GM19025 (cell line): Measurements from ENCODE around the gene MAP1LC3B.

Experiments used
- ATAC-seq: cut with Tn5 transposase; IDR thresholded peaks from one replicate; pipeline ENCODE4 v1.9.1; 2021; ENCODE audit warnings: mild to moderate bottlenecking, low read depth, moderate library complexity; ENCODE audit not compliant: unreplicated experiment

The MAP1LC3B gene

DNA sequence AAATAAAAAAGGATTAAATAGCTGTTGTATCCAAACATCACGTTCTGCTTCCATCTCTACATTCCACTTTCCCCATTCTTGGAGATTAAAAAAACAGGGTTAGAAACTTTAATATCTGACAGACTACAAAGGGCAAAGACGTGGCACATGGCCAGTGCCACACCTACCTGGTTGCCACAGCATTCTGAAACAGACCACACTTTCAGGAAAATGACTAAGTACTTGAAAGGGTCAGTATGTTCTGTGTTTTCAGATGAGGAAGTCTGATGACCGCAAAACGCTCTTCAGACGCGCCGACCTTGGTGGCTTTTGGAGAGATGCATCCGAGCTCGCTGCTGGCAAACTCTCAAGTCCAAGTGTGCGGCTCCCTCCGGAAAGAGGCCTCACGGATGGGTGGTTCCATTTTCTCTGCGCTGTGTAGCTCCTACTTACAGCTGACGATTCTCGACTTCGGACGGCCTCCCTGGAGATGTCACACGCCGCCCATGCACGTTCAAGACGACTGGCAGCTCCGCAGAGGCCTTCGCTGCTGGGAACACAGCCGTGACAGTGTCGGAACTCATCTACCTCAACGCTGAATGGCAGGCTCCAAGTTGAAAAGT lies 15.5 kb downstream of the MAP1LC3B start:
- no peak for ATAC-seq

- no peak for ATAC-seq
Measured at GRCh38 chr16:87409153-87409552, 17.0 kb downstream of the MAP1LC3B start.

- ATAC-seq, result no peak
Measured at GRCh38 chr16:87409781-87410180, 17.6 kb downstream of the MAP1LC3B start.

DNA sequence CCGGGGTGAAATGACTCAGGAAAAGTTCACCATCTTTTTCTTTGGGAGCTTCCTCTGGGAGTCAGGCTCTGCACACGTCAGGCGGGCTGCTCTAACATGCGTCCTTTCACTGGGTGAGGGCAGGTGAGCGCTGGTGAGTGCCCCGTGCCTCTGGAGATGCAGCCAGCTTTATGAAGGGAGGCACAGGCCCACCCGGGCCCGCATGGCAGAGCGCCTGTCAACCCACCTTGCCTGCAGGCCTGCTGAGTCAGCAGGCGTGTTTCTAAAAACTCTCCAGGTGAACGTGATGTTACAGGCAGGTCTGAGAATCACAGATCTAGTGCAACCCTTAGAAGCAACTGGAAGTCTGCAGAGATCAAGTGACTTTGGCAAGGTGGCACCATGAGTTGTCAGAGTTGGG lies 18.4 kb downstream of the MAP1LC3B start:
- no peak for ATAC-seq

- no peak for ATAC-seq
Measured at GRCh38 chr16:87410968-87411367, 18.8 kb downstream of the MAP1LC3B start.

DNA sequence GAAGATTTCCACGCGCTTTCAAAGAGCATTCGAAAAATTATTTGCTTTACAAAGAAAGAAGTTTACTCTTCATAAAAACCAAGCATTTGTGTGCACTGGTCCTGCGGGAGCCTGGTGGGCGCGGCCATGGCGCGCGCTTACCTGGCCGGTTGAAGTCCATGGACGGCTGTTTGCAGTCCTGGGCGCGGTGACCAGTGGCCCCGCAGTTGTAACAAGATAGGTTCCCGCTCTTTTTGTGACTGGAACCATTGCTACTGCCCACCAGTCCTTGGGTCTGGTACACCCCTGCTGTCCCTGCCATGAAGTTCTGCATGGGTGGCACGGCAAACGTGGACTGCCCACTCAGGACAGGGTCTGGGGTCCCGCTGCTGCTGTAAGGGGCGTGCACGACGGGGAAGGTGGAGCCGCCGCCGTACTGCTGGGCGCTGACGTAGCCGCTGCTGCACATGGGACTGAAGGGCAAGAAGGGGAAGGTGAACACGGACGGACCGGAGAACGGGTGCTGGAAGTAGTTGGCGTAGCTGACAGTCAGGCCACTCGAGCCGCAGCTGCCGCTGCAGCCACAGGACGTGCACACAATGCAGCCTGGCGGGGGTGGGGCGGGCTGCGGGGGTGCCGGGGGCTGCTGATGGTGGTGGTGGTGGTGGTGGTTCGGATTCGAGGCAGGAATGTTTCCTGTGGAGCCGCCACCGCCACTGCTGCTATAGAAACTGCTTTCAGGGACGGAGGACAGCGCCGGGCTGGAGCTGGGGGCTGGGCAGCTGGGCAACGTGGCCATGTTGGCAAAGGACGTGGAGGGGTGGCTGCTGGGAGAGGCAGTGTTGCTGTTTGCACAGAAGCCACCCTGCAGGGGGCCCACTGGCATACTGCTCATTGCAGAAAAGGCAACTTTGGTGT lies 19.5 kb downstream of the MAP1LC3B start:
- ATAC-seq, result no peak

DNA sequence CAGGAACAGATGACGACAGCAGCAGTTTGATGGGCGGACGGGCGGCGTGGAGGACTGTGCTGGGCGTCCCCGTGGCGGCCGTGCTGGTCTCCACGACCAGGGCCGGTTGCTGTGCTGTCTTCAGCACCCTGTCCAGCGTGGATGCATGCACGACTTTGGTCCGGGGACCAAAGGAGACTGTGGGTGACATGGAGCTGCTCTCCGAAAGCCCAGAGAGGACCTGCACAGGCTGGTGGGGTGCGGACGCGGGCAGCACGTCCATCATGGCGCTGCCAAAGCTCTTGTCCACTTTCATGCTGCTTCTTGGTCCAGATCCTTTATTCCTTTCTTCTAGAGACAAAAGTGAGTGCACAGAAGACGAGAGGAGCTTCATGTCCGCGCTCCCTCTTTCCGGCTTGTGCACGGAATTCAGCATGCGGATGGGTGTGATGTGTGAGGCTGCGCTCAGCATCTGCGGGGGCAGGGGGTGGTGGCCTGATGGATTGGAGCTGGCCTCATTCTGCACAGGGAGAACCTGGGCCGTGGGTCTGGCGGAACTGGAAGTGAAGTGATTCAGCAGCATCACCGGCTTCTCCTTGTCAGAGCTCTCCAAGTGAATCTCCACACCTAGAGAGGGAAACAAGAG lies 20.3 kb downstream of the MAP1LC3B start:
- ATAC-seq, result no peak

DNA sequence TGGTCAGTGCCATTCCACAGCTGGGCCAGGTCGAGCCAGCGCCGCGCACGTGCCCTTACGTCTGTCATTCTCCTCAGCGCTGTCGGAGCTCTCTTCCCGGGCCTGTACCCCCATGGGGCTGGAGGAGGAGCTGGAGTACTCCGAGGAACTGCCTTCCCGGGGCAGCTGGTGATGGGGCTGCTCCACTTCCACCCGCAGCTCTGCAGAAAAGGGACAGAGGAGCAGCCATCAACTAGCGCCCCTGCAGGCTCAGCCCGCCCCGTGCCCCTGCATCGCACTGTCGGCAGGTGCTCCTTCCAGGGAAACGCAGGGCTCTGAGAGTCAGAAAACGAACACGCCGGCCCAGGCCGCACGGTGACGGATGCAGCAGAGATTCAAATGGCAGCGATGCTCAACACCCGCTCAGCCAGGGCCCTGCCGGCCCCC lies 20.9 kb downstream of the MAP1LC3B start:
- ATAC-seq, result no peak

DNA sequence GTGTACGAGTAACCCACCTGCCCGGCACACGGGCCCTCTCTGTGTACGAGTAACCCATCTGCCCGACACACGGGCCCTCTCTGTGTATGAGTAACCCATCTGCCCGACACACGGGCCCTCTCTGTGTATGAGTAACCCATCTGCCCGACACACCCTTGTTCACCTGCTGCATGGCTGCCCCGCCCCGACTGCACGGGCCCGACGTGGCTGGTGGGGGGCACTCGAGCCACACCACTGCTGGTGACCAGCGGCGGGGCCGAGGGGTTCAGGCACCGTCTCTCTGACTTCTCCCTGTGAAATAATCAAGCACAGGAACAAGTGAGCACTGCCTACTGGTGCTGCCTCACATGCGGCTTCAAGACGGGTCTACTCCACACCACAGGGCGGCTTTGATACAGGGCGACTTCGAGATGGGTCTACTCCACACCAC lies 22.1 kb downstream of the MAP1LC3B start:
- no peak for ATAC-seq

DNA sequence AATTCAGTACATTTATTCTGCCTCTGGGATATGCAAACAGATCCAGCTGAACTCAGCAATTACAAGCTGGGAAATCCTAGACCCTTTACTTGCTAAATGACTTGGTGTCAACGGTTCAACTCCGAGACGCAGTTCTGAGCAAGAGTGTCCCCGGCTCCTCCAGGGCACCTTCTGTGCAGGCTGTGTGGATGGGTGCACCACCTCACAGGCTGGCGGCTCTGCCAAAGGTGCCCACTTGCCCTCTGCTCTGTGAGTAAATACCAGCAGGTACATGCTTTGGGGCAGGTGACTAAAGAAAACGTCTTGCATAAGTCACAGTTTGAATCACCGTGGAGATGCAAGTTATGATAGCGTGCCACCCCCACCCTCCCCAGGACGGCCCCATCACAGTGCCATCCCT lies 23.3 kb downstream of the MAP1LC3B start:
- no peak for ATAC-seq

DNA sequence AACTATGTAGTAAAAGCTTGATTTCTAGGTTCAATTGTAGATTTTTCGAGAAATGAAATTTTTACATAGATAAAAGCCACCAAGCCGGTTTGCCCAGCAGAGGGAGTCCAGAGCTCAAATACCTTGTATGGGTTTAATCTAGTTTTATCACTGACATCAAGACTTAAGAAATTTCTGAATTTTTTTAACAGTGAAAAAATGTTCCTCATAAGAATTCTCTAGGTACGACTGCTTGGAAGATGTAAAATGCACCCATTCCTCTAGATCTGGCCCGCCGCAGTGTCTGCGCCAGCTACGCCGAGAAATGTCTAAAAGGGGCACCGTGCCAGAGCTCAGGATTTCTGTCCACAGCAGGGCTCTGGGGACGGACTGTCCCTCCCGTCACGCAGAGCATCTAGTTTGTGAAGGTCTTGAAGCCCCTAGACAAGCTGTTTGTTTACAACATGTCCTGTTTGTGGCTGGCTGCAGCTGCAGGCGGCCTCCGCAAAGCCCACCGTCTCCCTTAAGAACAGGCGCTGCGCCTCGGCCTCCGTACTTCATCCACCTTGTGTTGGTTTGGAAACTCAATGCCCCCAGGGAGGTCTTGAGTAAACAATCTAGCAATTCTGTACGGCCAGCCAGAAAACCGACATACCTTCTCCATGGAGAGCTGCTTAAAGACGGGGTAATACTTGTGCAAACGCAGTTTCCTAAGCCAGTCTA lies 24.8 kb downstream of the MAP1LC3B start:
- no peak for ATAC-seq

DNA sequence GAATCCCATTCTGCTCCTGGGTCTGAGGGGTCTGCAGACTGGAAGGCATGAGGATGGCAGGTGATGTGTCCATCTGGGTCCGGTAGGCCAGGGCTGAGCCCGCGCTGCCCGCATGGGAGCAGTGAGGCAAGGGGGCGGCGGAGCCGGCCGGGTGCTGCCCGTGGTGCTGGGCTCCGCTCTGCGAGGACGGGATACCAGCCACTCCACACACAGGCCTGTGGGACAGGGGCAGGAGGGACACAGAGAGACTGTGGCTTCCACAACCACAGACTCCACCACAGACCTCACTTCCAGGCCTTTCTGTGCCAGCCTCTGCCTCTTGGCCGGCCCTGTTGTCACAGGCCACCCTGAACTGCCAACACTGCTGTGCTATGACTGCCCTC lies 25.4 kb downstream of the MAP1LC3B start:
- no peak for ATAC-seq

GRCh38 chr16:87418216-87418615 lies 26.1 kb downstream of the MAP1LC3B start:
- ATAC-seq, result no peak

DNA sequence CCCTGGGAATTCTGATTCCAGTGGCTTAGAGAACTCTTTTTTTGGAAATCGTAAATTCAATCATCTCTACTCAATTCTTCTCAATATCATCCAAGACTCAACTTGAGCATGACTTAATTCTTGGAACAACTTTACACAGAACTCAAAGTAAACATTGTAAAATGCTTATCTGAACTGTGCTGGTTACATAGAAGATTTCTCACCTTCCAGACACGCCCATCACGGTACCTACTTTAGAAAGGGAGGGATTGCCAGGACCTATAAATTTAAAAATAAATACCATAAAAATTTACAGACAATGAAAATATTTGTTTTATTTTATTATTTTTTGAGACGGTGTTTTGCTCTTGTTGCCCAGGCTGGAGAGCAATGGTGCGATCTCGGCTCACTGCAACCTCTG lies 26.5 kb downstream of the MAP1LC3B start:
- ATAC-seq, result no peak

- ATAC-seq, result no peak
Measured at GRCh38 chr16:87420026-87421002, 28.2 kb downstream of the MAP1LC3B start.

DNA sequence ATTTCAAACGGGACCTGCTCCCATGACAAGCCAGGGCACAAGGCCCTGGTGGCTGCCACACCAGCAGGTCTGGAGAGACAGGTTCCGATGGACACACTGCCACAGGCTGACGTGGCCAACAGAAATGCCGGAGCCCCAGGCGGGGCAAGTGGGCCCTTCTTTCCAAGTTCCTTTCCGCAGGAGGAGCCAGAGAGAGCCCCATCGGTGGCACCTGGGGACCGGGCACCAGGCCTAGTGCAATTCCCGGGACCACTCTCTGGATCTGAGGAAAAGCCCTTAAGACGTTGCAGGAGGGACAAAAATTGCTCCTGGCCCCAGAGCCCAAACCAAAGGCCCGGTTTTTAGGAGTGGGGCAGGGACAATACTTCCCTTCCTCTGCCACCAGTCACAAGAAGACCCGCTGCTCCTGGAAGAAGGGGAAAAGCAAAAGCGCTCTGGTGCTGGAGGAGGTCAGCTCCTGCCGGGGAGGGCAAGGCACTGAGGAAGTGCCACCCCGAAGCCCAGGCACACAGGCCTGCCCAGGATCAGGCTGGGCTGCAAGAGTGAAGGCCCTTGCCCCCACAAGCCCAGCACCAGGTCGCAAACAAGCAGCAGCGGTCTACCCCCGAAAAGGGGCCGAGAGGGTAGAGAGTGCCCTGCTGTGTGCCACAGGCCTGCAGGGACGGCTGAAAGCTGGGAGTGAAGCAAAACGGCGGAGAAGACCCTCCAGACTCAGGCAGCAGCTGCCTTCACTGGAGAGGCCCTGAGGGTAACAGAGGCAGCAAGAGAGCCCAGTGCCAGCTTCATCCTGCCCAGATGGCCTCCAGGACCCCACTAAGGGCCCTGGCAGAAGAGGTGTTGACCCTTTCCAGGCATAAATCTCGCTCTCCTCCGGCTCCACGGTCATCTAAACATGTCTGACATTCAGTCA lies 29.1 kb downstream of the MAP1LC3B start:
- ATAC-seq, result no peak

DNA sequence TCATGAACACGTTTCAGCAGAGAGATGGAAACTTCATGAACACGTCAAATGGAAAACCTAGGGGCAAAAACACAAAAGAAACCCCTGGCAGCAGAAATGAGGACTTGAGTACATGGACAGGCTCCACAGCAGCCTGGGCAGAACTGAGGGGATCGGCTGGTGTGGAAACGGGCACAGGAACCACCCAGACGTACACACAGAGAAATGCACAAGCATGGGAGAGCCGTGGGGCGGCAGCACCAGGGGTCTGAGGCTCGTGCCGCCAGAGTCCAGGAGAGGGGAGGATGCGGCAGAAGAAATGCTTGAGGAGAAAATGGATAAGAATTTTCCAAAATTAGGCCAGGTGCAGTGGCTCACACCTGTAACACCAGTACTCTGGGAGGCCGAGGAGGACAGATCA lies 30.0 kb downstream of the MAP1LC3B start:
- ATAC-seq, result no peak

DNA sequence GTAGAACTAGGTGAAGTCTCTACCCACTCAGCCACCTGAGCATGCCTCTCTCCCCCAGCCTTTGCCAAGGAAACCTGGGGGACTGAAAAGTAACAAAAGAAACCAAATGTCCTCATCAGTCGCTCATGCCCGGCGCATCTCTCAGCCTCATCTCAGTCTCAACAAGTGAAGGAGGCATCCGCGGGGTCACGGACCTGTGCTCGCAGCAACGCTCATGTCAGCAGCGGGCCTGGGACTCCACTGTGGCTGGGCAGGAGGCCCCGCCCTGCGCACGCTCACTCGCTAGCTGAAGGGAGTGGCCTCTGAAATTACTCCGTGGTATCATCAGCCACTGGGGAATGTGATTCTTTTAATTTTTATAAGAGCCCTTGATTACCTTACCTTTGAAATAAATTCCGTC lies 31.3 kb downstream of the MAP1LC3B start:
- no peak for ATAC-seq

GRCh38 chr16:87424266-87424665 lies 32.1 kb downstream of the MAP1LC3B start:
- ATAC-seq, result no peak
